Measurements from ENCODE around the gene RPLP2.

RPLP2 gene

DNA sequence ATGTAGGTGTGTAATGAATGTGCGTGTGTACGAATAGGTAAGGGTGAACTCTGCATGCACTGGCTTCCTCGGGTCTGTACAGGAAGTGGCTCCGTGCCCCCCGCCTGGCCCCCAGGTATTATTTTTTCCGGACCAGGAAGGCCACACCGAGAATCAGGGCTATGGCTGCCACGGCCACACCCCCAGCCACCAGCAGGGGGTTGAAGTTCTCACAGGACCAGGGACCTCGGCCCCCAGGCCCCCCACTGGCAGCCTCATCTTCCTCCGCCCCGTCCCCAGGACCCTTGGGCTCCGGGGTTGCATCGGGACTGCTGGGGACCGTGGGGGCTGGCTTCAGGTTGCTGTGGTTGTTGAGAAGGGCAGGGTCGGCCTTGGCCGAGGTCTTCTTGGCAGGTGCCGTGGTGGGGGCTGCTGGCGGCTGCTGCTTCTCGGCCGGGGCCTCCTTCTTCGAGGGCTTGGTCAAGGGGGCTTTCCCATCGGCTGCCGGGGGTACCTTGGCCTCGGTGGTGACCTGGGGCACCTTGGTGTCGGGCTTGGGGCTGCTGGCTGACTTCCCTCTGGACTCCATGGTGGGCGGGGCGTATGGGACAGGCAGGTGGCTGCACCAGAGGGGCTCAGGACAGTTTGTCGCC lies 21.6 kb upstream of the RPLP2 start:
- no peaks in the 10 kb centered on the region for H3K4me1 ChIP-seq
- TF ChIP-seq, protein P1, sequence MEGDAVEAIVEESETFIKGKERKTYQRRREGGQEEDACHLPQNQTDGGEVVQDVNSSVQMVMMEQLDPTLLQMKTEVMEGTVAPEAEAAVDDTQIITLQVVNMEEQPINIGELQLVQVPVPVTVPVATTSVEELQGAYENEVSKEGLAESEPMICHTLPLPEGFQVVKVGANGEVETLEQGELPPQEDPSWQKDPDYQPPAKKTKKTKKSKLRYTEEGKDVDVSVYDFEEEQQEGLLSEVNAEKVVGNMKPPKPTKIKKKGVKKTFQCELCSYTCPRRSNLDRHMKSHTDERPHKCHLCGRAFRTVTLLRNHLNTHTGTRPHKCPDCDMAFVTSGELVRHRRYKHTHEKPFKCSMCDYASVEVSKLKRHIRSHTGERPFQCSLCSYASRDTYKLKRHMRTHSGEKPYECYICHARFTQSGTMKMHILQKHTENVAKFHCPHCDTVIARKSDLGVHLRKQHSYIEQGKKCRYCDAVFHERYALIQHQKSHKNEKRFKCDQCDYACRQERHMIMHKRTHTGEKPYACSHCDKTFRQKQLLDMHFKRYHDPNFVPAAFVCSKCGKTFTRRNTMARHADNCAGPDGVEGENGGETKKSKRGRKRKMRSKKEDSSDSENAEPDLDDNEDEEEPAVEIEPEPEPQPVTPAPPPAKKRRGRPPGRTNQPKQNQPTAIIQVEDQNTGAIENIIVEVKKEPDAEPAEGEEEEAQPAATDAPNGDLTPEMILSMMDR (IDR thresholded peaks at IDR 0.05): no peak
- H3K4me2 ChIP-seq (ENCODE audit: low read length): no peak overlapping the region
- no peaks in the 10 kb centered on the region for H3K79me2 ChIP-seq
- no peak overlapping the region for H3K4me3 ChIP-seq (ENCODE audit: low read depth, low read length)
- no peak overlapping the region for H2AFZ ChIP-seq
- H3K9ac ChIP-seq: no peak overlapping the region
- H3K9me3 ChIP-seq (ENCODE audit: control insufficient read depth, low read length): no peaks in the 10 kb centered on the region
- no peak overlapping the region for H3K27ac ChIP-seq
- H3K27me3 ChIP-seq (ENCODE audit: control insufficient read depth, insufficient read depth, low read length): no peaks in the 10 kb centered on the region
- no peaks in the 10 kb centered on the region for H3K36me3 ChIP-seq (ENCODE audit: control insufficient read depth, insufficient read depth, low read length)

DNA sequence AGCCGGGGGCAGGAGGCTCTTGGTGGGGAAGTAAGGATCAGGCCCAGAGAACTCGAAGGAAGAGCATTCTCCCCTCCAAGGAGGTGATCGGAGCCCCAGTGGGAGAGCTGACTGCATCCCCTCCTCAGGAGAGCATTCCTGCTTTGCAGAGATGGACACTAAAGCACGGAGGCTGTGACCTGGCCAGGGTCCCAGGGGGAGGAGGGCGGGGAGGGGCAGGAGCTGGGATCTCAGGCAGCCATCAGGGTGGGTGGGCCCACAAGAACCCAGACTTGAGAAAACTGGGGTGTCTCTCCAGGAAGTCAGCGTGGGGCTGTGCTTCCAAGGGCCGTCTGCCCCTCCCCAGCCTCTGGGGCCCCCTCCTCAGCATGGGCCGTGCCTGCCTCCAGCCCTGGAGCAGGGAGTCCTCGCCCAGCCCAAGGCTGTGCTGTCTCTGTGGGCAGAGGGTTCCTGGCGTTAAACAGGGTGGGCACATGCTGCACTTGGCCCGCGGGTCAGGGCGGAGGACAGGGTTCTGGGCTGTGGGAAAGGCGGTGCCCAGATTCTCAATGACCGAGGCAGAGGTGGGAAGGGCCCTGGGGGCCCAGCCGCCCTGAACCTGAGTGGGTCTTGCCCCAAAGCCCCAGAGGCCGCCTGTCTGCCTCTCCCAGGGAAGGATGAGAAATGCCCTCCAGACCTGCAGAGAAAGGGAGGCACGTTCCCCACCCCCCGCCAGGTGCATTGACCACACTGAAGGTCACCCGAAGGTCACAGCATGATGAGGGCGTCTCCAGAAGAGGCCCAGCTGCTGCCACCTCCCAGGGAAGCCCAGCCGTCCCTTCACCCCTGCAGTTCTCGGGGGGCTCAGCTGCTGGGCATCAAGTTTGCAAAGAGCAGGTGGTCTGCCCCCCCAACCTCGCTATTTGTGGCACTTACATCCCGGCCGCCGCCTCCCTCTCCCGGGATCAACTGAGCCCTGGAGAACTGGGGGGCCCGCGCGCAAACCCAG lies 20.5 kb upstream of the RPLP2 start:
- Histone ChIP-seq H3K9me3 (ENCODE audit: control insufficient read depth, low read length) (no peaks in the 10 kb centered on the region), H3K4me1 (no peaks in the 10 kb centered on the region), H3K9ac (no peak overlapping the region), H3K4me2 (ENCODE audit: low read length) (no peak overlapping the region), H3K27ac (no peak overlapping the region), H3K4me3 (ENCODE audit: low read depth, low read length) (no peak overlapping the region), H3K27me3 (ENCODE audit: control insufficient read depth, insufficient read depth, low read length) (no peaks in the 10 kb centered on the region), H3K79me2 (no peaks in the 10 kb centered on the region), H2AFZ (no peak overlapping the region), H3K36me3 (ENCODE audit: control insufficient read depth, insufficient read depth, low read length) (no peaks in the 10 kb centered on the region)
- TF ChIP-seq, protein P1 (IDR thresholded peaks at IDR 0.05): no peak

DNA sequence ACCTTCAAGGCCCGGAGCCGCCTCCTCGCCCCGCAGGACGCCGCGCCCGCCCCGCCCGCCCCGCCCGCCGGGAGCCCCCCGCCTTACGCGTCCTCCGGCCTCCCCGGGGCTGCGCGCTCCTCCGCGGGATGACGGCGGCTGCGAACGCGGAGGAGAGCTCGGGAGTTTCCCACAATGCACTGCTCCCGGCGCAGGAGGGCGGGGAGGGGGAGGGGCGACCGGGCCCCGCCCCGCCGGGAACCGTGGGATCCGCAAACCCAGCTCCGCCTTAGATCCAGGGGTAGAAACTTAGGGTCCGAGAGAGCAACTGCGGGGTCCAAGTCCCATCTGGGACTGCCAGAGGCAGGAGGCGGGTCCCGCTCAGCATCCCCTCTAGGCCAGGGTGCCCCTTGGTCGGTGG lies 19.8 kb upstream of the RPLP2 start, which contains the start of gene CEND1:
Gene CEND1, minus strand, starts transcription at position 148 of the 400 bp plus-strand sequence. CDS start 1,514 bp downstream, outside the sequence.
- H3K4me1 ChIP-seq: no peaks in the 10 kb centered on the region
- no peaks in the 10 kb centered on the region for H3K27me3 ChIP-seq (ENCODE audit: control insufficient read depth, insufficient read depth, low read length)
- H3K27ac ChIP-seq: no peak within 1 kb of the TSS
- H3K9me3 ChIP-seq (ENCODE audit: control insufficient read depth, low read length): no peaks in the 10 kb centered on the region
- no peak within 1 kb of the TSS for H2AFZ ChIP-seq
- no peak within 1 kb of the TSS for H3K4me2 ChIP-seq (ENCODE audit: low read length)
- no peaks in the 10 kb centered on the region for H3K36me3 ChIP-seq (ENCODE audit: control insufficient read depth, insufficient read depth, low read length)
- no peak within 1 kb of the TSS for H3K9ac ChIP-seq
- TF ChIP-seq, protein P1 (IDR thresholded peaks at IDR 0.05): no peak
- H3K79me2 ChIP-seq: no peaks in the 10 kb centered on the region
- no peak within 1 kb of the TSS for H3K4me3 ChIP-seq (ENCODE audit: low read depth, low read length)

DNA sequence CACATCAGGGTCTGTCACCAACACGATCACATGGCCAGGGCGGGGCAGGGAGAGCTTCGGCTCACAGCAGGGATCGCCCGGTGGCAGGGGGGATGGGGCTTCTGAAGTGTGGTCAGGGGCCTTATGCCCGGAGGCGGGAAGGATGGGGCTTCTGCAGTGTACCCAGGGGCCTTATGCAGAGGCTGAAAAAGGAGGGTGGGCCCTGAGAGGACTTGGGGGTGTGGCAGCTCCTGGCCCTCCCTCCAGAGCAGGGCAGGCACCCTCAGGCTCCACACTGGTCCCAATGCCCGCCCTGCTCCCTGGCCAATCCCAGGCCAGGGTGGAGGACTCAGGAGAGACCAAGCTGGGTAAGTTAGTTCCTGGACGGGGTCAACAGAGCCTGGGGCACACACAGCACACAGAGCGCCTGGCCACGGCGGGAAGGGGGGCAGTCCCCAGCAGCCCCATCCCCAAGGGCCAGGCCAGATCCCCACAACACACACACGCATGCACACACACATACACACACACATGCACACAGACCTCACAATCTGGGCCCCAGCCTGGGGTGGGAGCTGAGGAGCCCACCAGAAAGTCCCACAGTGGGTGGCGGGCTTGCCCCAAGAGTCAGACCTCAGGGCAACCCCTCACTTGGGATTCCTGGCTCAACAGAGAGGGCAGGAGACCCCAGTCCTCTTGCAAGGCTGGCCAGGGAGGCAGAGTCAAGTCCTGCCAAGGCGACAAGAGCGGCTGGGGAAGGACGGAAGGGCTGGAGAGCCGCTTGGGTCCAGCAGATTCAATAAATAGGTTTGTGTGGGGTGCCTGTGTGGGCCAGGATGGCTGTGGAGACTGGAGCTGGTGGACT lies 18.8 kb upstream of the RPLP2 start:
- Histone ChIP-seq H3K79me2 (no peaks in the 10 kb centered on the region), H3K4me3 (ENCODE audit: low read depth, low read length) (no peak overlapping the region), H3K36me3 (ENCODE audit: control insufficient read depth, insufficient read depth, low read length) (no peaks in the 10 kb centered on the region), H3K4me2 (ENCODE audit: low read length) (no peak overlapping the region), H3K27ac (no peak overlapping the region), H3K4me1 (no peaks in the 10 kb centered on the region), H3K27me3 (ENCODE audit: control insufficient read depth, insufficient read depth, low read length) (no peaks in the 10 kb centered on the region), H3K9me3 (ENCODE audit: control insufficient read depth, low read length) (no peaks in the 10 kb centered on the region), H3K9ac (no peak overlapping the region), H2AFZ (no peak overlapping the region)
- TF ChIP-seq, protein P1 (IDR thresholded peaks at IDR 0.05): no peak
